Activated naive CD4-positive, alpha-beta T cell treated with anti-CD3 and anti-CD28 coated beads for 36 hours (primary cell): ENCODE results near the gene PTPRQ. TPM values are rescaled to one million over a fixed set of nuclear protein-coding genes. Genes with fewer than 3 reads are reported as not detected.
"Not testable (repeated sequence)": the region's sequence is repeated elsewhere in the genome, so short reads cannot be mapped to it uniquely, and the experiment has no call there.

Source experiments
- CTCF ChIA-PET: fragments of 350-600 bp; sonication (Branson Sonifier 250); formaldehyde crosslinking; loops from one replicate; lab custom pipeline; 2021; ENCODE audit warnings: antibody characterized with exemption; lab: Charles Lee
- DNase-seq: peaks from one replicate; pipeline ENCODE4 v3.0.0-alpha.2; 2020
- H3K27ac Mint-ChIP-seq: one replicate; pipeline ENCODE4 v1.8.0; 2021; ENCODE audit warnings: mild to moderate bottlenecking, mixed read lengths
- H3K27me3 Mint-ChIP-seq: one replicate; pipeline ENCODE4 v1.8.0; 2021; ENCODE audit warnings: low read depth, mixed read lengths
- H3K36me3 Mint-ChIP-seq: one replicate; pipeline ENCODE4 v1.8.0; 2021; ENCODE audit warnings: low read depth, mixed read lengths
- H3K4me1 Mint-ChIP-seq: one replicate; pipeline ENCODE4 v1.8.0; 2021; ENCODE audit warnings: low read depth, mixed read lengths
- H3K4me3 Mint-ChIP-seq: one replicate; pipeline ENCODE4 v1.8.0; 2021; ENCODE audit warnings: mild to moderate bottlenecking, moderate library complexity, mixed read lengths
- H3K9me3 Mint-ChIP-seq: one replicate; pipeline ENCODE4 v1.8.0; 2021; ENCODE audit warnings: mixed read lengths
- intact Hi-C: fragments of 100-400 bp; cut with micrococcal nuclease; formaldehyde crosslinking; loops from one replicate; pipeline ENCODE4 v1.15.1; 2023
- total RNA-seq, 2 experiments: library from RNA; stranded (reverse); gene quantifications; one replicate each; pipeline ENCODE4 v1.2.3, GENCODE V29; 2021

PTPRQ gene
- total RNA-seq, 2 experiments from 2014 or later: not detected

- CTCF ChIA-PET: no interaction called here
- no peak overlapping the region for H3K27ac Mint-ChIP-seq
- H3K4me1 Mint-ChIP-seq: no peaks in the 10 kb centered on the region
- no peaks in the 10 kb centered on the region for H3K9me3 Mint-ChIP-seq
- H3K27me3 Mint-ChIP-seq: no peaks in the 10 kb centered on the region
- H3K36me3 Mint-ChIP-seq: no peaks in the 10 kb centered on the region
- no peak for DNase-seq
- intact Hi-C loops: no loop called here
- H3K4me3 Mint-ChIP-seq: no peak overlapping the region
Observed at GRCh38 chr12:80634903-80635302, 190.9 kb downstream of the PTPRQ start.

GRCh38 chr12:80636832-80637231 is 192.8 kb downstream of the PTPRQ start:
- Mint-ChIP-seq H3K4me3 (no peak overlapping the region), H3K4me1 (no peaks in the 10 kb centered on the region), H3K9me3 (no peaks in the 10 kb centered on the region), H3K27me3 (no peaks in the 10 kb centered on the region), H3K27ac (no peak overlapping the region), H3K36me3 (no peaks in the 10 kb centered on the region)
- CTCF ChIA-PET: no interaction called here
- no peak for DNase-seq
- intact Hi-C loops: no loop called here

- intact Hi-C loops: no loop called here
Observed at GRCh38 chr12:80641936-80642335, 197.9 kb downstream of the PTPRQ start.

GRCh38 chr12:80643961-80644360 is 199.9 kb downstream of the PTPRQ start:
- peaks cover 2% of the 10 kb centered on the region for H3K9me3 Mint-ChIP-seq
- H3K4me1 Mint-ChIP-seq: no peaks in the 10 kb centered on the region
- H3K36me3 Mint-ChIP-seq: no peaks in the 10 kb centered on the region
- intact Hi-C loops: no loop called here
- H3K27me3 Mint-ChIP-seq: no peaks in the 10 kb centered on the region
- H3K27ac Mint-ChIP-seq: no peak overlapping the region
- no peak overlapping the region for H3K4me3 Mint-ChIP-seq
- CTCF ChIA-PET: no interaction called here
- no peak for DNase-seq

More at GRCh38 chr12:80641936-80642335, 197.9 kb downstream of the PTPRQ start:
- CTCF ChIA-PET: no interaction called here
- Mint-ChIP-seq H3K4me1 (no peaks in the 10 kb centered on the region), H3K27ac (no peak overlapping the region), H3K36me3 (no peaks in the 10 kb centered on the region), H3K9me3 (peaks cover 2% of the 10 kb centered on the region), H3K27me3 (no peaks in the 10 kb centered on the region), H3K4me3 (no peak overlapping the region)
- no peak for DNase-seq

GRCh38 chr12:80648881-80649280 is 204.8 kb downstream of the PTPRQ start:
- no peaks in the 10 kb centered on the region for H3K36me3 Mint-ChIP-seq
- no peaks in the 10 kb centered on the region for H3K9me3 Mint-ChIP-seq
- no peaks in the 10 kb centered on the region for H3K27me3 Mint-ChIP-seq
- no peak for DNase-seq
- H3K27ac Mint-ChIP-seq: no peak overlapping the region
- no peak overlapping the region for H3K4me3 Mint-ChIP-seq
- intact Hi-C loops: no loop called here
- no peaks in the 10 kb centered on the region for H3K4me1 Mint-ChIP-seq
- CTCF ChIA-PET: no interaction called here

- H3K36me3 Mint-ChIP-seq: no peaks in the 10 kb centered on the region
- intact Hi-C loops: no loop called here
- peaks cover 1% of the 10 kb centered on the region for H3K9me3 Mint-ChIP-seq
- no peak for DNase-seq
- H3K4me1 Mint-ChIP-seq: no peaks in the 10 kb centered on the region
- no peak overlapping the region for H3K4me3 Mint-ChIP-seq
- no peaks in the 10 kb centered on the region for H3K27me3 Mint-ChIP-seq
- CTCF ChIA-PET: interaction anchor here (1.2 kb wide), 1 partner anchor 16 kb away, joined by 3 read pairs; no protein-coding TSS in a partner anchor
- no peak overlapping the region for H3K27ac Mint-ChIP-seq
Observed at GRCh38 chr12:80655751-80656150, 211.7 kb downstream of the PTPRQ start.

- no peaks in the 10 kb centered on the region for H3K36me3 Mint-ChIP-seq
- H3K4me1 Mint-ChIP-seq: no peaks in the 10 kb centered on the region
- no peak for DNase-seq
- H3K4me3 Mint-ChIP-seq: no peak overlapping the region
- CTCF ChIA-PET: no interaction called here
- no peak overlapping the region for H3K27ac Mint-ChIP-seq
- intact Hi-C loops: no loop called here
- no peaks in the 10 kb centered on the region for H3K27me3 Mint-ChIP-seq
- peaks cover 1% of the 10 kb centered on the region for H3K9me3 Mint-ChIP-seq
Observed at GRCh38 chr12:80659512-80660063, 215.6 kb downstream of the PTPRQ start.

GRCh38 chr12:80662586-80662985 is 218.6 kb downstream of the PTPRQ start:
- Mint-ChIP-seq H3K36me3 (no peaks in the 10 kb centered on the region), H3K4me1 (no peaks in the 10 kb centered on the region), H3K27me3 (no peaks in the 10 kb centered on the region), H3K4me3 (no peak overlapping the region), H3K9me3 (no peaks in the 10 kb centered on the region), H3K27ac (no peak overlapping the region)
- intact Hi-C loops: no loop called here
- CTCF ChIA-PET: no interaction called here
- DNase-seq: no peak

- Mint-ChIP-seq H3K27ac (no peak overlapping the region), H3K9me3 (no peaks in the 10 kb centered on the region), H3K27me3 (no peaks in the 10 kb centered on the region), H3K36me3 (no peaks in the 10 kb centered on the region), H3K4me3 (no peak overlapping the region), H3K4me1 (no peaks in the 10 kb centered on the region)
- intact Hi-C loops: no loop called here
- DNase-seq: no peak
- CTCF ChIA-PET: no interaction called here
Observed at GRCh38 chr12:80670214-80670613, 226.2 kb downstream of the PTPRQ start.

- CTCF ChIA-PET, H3K27me3 Mint-ChIP-seq, intact Hi-C loops, H3K9me3 Mint-ChIP-seq, H3K4me1 Mint-ChIP-seq, H3K4me3 Mint-ChIP-seq, DNase-seq, H3K36me3 Mint-ChIP-seq, H3K27ac Mint-ChIP-seq: not testable (repeated sequence)
Observed at GRCh38 chr12:80676042-80676636, 232.1 kb downstream of the PTPRQ start.

- no peaks in the 10 kb centered on the region for H3K27me3 Mint-ChIP-seq
- H3K9me3 Mint-ChIP-seq: no peaks in the 10 kb centered on the region
- H3K36me3 Mint-ChIP-seq: no peaks in the 10 kb centered on the region
- no peak for DNase-seq
- H3K4me3 Mint-ChIP-seq: no peak overlapping the region
- H3K4me1 Mint-ChIP-seq: no peaks in the 10 kb centered on the region
- CTCF ChIA-PET: no interaction called here
- H3K27ac Mint-ChIP-seq: no peak overlapping the region
- intact Hi-C loops: no loop called here
Observed at GRCh38 chr12:80676856-80677255, 232.8 kb downstream of the PTPRQ start.

- Mint-ChIP-seq H3K27ac (no peak overlapping the region), H3K36me3 (no peaks in the 10 kb centered on the region), H3K9me3 (no peaks in the 10 kb centered on the region), H3K4me3 (no peak overlapping the region), H3K4me1 (no peaks in the 10 kb centered on the region), H3K27me3 (no peaks in the 10 kb centered on the region)
- CTCF ChIA-PET: no interaction called here
- intact Hi-C loops: no loop called here
- no peak for DNase-seq
Observed at GRCh38 chr12:80677994-80678393, 234.0 kb downstream of the PTPRQ start.

GRCh38 chr12:80679346-80680131 is 235.5 kb downstream of the PTPRQ start:
- Mint-ChIP-seq H3K4me1 (no peaks in the 10 kb centered on the region), H3K9me3 (no peaks in the 10 kb centered on the region), H3K27me3 (no peaks in the 10 kb centered on the region), H3K4me3 (no peak overlapping the region), H3K36me3 (no peaks in the 10 kb centered on the region), H3K27ac (no peak overlapping the region)
- CTCF ChIA-PET: no interaction called here
- DNase-seq: no peak
- intact Hi-C loops: no loop called here
